NCI-H187 treated with DMSO at 0.1 percent for 48 hours (cell line): ENCODE measurements around the gene AKAP13.
"Not testable (repeated sequence)": the region's sequence is repeated elsewhere in the genome, so short reads cannot be mapped to it uniquely, and the experiment has no call there.

Experiments
- DNase-seq: peaks from one replicate; lab custom pipeline; 2025; lab: John Stamatoyannopoulos, UW

The AKAP13 gene

GRCh38 chr15:85625166-85625830 is 244.9 kb downstream of the AKAP13 start:
- no peak for DNase-seq

GRCh38 chr15:85625856-85626255 is 245.5 kb downstream of the AKAP13 start:
- DNase-seq, result no peak

- DNase-seq, result no peak
These were observed 247.0 kb downstream of the AKAP13 start for GRCh38 chr15:85627213-85627935.

- no peak for DNase-seq
These were observed 249.9 kb downstream of the AKAP13 start for GRCh38 chr15:85630311-85630710.

GRCh38 chr15:85631018-85631417 is 250.6 kb downstream of the AKAP13 start:
- no peak for DNase-seq

- DNase-seq, result no peak
These were observed 251.6 kb downstream of the AKAP13 start for GRCh38 chr15:85632014-85632413.

- DNase-seq, result no peak
These were observed 253.5 kb downstream of the AKAP13 start for GRCh38 chr15:85633859-85634258.

- DNase-seq, result no peak
These were observed 255.9 kb downstream of the AKAP13 start for GRCh38 chr15:85636351-85636750.

GRCh38 chr15:85639752-85640381 is 259.5 kb downstream of the AKAP13 start:
- no peak for DNase-seq

- no peak for DNase-seq
These were observed 261.8 kb downstream of the AKAP13 start for GRCh38 chr15:85642065-85642692.

- no peak for DNase-seq
These were observed 262.3 kb downstream of the AKAP13 start for GRCh38 chr15:85642693-85643066.

- no peak for DNase-seq
These were observed 266.2 kb downstream of the AKAP13 start for GRCh38 chr15:85646538-85647091.

GRCh38 chr15:85649372-85649771 is 269.0 kb downstream of the AKAP13 start:
- DNase-seq, result no peak

- no peak for DNase-seq
These were observed 271.1 kb downstream of the AKAP13 start for GRCh38 chr15:85651548-85651947.

- DNase-seq, result no peak
These were observed 272.1 kb downstream of the AKAP13 start for GRCh38 chr15:85652457-85652856.

GRCh38 chr15:85657132-85657531 is 276.7 kb downstream of the AKAP13 start:
- DNase-seq, result no peak

- DNase-seq, result no peak
These were observed 278.4 kb downstream of the AKAP13 start for GRCh38 chr15:85658816-85659215.

- DNase-seq, result no peak
These were observed 281.5 kb downstream of the AKAP13 start for GRCh38 chr15:85661859-85662258.

- DNase-seq, result not testable (repeated sequence)
These were observed 285.3 kb downstream of the AKAP13 start for GRCh38 chr15:85665677-85666076.

- DNase-seq, result no peak
These were observed 287.4 kb downstream of the AKAP13 start for GRCh38 chr15:85667491-85668424.

GRCh38 chr15:85671156-85671555 is 290.8 kb downstream of the AKAP13 start:
- DNase-seq, result no peak
